Right hindlimb (tissue), 1 donor: ENCODE results near the gene LRPAP1.

Experiments
- DNase-seq: peaks from one replicate; pipeline ENCODE4 v3.0.0-alpha.2; 2018

The LRPAP1 gene

DNA sequence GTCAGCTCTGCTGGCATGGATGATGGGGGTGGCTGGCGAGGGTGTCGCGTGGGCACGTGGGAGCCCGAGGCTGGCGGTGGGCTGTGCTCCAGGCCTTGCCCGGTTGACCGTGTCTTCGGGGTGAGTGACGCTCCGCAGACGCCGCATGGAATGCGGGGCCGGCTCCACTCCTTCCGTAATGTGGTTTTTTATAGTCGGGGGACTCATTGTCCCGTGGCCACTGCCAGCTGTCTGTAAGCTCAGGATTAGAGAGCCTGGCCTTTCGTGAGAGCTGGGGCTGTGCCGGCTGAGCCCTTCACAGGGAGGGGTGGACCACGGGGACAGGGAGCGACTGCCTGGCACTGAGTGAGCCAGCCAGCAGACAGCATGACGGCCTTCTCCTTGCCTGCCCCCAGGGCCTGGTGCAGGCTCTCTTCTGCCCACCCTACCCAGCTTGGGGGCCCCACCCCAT, 48.7 kb downstream of the LRPAP1 start:
- peak; percentile 65 for DNase-seq

DNA sequence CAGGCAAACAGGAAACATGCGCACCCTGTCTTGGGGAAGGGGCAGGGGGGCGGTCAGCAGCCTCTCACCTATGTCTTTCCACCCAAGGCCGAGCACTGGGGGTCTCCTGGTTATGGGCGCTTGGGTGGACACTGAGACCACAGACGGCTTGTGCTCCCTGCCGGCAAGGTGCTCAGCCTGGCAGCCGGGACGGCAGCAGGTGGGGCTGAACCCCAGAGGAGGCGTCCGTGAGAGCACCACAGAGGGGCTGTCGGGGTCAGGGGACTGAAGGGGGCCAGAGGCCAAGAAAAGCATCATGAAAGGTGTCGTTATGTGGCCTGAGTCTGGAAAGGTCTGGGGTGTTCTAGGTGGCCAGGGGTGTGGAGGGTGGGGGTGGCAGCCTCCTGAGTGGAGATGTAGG, 49.5 kb downstream of the LRPAP1 start:
- DNase-seq, result no peak

DNA sequence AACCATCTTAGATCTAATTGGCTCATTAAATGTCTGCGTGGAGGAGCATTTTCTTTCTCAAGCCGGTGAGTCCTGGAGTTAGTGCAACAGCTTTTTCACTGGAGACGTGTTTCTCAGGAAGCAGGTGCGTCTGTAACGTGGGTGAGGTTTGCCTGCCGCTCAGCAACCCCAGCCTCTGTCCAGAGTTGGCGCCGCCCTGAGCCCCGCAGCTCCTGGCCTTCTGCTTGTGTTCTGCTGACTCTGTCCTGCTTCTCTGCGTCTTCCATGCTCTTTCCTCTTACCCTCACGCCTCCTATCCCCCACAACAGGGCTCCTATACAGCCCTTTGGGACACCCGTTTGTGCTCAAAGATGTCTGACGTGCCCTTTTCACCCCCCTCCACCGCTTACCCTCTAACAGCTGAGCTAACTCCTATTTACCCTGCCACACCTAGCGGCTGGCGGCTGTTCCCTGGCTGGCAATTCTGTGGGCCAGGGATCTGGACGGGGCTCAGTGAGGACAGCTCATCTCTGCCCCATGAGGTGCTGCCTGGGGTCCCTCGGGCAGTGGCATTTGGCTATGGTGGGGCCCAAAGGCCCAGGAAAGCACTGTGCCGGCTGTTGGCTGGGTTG, 50.3 kb downstream of the LRPAP1 start:
- DNase-seq, result no peak

DNA sequence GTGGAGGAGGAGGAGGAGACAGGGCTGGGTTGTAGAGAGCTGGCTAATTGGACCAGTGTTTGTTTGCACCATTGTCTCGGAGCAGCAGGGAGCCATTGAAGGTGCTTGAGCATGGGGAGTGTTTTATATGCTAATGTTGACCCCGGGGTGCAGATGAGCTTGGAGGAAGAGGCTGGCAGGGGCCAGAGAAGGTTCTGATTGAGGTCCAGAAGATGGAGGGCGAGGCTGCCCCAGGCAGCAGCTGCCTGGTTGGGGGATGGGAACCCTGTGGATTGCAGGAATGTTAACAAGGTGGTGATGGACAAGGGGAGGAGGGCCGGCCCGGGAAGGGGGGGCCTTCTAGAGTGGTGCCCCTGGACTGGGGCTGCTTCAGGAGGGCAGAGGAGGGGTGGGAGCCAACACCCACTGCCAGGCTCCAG, 51.1 kb downstream of the LRPAP1 start:
- DNase-seq, result no peak

DNA sequence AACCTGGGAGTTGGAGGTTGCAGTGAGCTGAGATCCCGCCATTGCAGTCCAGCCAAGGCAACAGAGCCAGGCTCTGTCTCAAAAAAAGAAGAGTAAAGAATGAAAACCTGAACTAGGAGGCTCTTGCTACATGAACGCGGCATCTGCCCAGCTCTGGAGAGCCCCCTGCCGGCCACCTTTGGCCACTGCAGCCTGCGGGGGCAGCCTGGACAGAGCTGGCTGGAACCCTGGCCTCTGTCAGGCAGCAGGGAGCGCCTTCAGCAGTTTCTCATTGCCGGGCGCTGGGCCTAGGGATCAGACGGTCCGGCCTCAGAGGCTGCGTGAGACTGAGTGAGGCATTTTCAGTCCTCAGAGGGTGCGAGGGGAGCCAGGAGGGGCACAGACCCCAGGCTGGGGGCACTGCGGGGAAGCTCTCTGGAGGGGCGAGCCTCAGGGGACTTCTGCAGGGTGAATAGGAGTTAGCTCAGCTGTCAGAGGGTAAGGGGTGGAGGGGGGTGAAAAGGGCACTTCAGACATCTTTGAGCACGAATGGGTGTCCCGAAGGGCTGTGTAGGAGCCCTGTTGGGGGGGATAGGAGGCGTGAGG, 51.6 kb downstream of the LRPAP1 start:
- DNase-seq, result peak; percentile 90

DNA sequence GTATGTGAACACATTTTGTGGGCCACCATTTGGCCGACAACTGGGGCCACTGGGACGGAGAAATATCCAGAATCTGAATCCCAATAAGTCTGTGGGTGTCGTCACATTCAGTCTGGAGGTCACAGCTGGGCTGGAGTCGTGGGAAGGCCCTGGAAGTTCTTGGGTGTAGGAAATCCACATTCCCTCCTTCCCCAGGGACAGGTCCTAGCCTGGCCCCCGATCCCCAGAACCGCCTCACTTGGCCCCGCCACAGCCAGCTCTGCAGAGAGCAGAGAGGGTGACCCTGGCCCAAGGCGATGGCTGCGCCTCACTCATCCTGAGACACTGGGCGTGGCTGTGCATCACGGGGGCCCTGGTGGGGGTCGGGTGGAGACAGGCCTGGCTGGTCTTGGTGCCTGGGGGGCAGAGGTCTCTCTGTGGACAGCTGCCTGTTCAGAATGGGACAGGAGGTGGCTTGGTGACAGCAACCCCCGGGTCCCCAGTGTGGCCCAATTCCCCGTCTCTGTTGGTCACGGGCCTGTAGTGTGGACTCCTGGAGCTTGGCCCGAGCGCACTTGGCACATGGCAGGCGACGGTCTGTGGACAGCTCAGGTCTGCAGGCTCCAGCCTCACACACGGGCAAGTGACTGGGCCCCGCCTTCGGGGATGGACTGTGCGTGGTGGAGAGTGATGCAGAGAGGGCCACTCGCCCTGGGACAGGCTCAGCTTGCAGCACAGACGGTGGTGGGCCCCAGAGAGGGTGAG, 52.7 kb downstream of the LRPAP1 start:
- DNase-seq, result no peak

DNA sequence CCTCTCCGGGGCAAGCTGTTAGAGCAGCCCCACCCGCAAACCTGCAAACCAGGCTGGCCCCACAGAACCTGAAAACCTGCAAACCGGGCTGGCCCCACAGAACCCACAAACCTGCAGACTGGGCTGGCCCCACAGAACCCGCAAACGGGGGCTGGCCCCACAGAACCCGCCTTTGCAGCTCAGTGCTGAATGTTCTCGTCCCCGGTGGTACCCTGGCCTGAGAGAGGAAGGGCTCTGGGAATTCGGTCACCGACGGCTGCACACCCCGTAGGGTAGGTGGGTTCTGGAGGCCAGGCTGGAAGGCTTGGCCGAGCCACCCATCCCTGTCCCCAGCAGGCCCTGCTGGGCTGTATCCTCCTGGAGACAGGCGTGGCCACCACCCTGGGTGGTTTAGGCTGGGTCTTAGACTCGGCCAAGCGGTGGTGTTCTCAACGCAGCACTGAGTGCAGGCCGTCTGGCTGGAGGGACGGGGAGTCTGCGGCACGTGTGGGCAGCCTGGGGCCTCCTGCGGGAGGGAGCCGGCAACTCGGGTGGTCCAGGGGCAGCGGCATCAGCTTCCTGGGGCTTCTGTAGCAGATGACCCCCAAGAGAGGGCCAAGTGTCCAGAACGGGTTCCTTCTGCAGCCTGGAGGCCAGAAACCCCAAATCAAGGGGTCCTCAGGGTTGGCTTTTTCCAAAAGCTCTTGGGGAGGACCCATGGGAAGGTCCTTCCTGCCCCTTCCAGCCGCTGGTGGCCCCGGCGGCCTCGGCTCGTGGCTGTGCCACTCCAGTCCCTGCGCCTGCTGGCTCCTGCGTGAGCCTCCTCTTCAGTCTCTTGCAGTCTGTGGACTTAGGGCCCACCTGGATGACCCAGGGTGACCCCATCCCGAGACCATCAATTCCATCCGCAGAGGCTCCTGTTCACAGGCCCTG, 53.5 kb downstream of the LRPAP1 start:
- no peak for DNase-seq

DNA sequence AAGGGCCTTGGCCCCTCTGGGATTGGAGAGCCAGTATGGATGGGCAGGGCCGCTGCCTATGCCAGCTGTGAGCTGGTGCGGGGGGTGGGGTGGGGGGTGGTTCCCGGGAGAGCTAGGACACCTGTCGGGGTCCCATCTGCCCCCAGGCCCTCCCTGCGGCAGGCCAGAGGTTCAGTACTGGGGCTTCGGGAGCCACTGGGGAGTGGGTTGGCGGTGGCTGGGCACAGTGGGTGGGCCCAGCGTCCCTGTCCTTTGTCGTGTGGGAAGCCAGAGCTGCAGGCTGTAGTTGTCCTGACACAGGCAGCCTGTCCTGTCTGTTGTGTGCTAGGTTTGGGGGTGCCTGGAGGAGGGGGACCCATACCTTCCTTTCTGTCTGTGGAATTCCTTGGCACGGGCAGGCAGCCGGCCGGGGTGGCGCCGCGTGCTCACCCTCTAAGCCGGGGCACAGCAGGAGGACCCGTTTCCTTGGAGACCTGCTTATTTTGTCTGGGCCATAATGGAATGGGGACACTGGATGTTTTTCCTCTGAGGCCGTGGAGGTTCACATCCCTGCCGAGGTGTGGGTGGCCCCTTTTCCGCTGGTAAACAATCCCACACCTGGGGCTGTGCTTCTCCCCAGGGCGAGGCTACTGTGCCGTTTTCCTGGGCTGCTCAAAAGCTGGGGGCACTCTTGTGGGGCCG, 54.3 kb downstream of the LRPAP1 start:
- DNase-seq, result no peak

DNA sequence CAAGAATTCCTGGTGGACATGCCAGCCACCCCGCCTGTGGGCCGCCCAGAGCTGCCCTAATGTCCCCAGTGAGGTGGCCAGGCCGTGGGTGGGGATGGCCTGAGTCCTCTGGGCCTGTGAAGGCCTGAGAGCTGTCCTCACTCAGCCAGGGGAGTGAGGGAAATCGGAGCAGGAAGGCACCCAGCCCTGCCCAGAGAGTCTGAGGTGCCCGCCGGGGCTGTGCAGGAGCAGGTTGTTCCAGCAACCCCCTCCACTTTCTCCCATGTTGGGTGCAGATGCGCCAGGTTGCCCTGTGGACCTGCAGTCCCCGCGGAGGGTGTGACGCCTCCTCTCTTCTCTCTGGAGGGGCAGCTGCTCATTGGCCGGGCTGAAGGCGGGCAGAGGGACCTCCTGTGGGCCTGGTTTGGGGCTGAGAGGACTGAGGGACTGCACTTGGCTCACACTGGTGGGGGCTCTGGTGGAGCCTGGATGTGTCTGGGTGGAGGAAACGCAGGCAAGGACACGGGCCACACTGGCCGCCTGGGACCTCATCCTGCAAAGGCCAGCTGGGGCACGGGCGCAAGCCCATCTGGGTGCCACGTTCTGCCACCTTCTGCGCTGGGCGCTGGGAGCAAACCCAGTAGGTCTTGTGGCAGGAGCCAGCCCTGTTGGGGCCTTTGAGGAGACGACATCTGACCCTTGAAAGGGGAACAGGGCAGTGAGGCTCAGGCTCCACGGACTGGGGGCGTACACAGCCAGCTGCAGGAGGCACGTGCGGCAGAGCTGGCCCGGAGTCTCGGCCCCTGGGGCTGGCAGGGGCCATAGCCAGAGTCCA, 55.1 kb downstream of the LRPAP1 start:
- DNase-seq, result no peak

DNA sequence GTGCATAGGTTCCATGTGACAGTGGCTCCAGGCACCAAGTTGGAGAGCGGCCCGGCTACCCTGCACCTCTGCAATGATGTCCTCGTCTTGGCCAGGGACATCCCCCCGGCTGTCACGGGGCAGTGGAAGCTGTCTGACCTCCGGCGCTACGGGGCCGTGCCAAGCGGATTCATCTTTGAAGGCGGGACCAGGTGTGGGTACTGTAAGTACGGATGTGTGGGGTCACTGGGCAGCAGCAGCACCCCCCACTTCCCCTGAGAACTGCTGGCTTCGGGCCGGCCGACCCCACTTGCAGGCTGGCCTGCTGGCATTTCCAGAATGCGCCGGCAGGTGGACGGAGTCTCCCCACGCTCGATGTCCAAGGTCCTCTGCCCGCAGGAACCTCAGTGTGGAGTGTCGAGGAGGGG, 55.9 kb downstream of the LRPAP1 start:
- no peak for DNase-seq

DNA sequence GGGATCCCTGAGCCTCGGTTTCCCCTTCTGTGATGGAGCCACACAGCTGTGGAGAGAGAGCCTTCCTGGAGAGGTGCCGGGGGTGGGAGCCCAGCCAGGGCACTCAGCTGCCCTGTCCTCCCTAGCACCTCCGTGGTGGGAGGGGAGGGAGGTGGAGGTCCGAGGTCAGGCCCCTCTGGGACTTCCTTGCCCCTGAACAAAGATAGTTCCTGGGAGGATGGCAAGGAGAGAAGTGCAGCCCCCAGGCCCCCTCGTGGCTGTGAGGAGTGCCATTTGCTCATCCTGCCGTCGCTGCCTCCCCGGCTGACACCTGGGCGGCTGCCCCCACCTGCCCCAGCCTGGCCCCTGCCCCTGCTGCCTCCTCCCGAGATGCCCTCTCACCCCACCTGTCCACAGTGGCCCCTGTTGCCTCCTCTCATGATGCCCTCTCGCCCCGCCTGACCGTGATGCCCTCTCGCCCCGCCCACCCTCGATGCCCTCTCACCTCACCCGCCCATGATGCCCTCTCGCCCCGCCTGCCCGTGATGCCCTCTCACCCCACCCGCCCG, 56.4 kb downstream of the LRPAP1 start:
- DNase-seq, result no peak

DNA sequence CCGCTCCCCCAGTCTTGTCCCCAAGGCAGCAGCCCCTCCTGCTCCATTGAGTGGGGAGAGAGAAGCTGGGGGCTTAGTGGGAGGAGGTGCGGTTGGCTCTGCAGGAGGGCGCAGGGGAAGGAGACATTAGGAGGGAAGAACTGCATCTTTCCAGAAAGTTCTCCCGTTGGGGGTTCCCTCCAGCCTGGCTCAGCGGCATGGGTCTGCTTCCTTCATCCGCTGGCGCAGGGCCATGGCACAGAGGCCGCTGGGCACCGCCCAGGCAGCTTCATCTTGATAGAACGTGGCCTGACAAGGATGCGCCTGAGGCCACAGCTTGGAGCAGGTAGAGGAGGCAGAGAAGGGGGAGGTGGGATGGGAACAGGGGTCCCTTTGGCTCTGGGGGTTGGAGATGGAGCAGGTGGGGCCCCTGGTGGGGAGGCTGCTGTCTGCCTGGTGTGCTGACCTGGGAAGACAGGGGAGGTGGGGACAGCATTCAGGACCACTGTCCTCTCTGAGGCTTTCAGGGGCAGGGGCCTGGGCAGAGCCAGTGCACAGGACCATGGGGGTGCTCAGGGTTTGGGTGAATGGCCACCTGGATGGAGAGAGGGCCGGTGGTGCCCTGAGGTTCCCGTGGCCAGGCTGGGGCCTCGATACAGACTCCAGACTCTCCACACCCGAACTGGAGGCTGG, 57.0 kb downstream of the LRPAP1 start:
- no peak for DNase-seq

DNA sequence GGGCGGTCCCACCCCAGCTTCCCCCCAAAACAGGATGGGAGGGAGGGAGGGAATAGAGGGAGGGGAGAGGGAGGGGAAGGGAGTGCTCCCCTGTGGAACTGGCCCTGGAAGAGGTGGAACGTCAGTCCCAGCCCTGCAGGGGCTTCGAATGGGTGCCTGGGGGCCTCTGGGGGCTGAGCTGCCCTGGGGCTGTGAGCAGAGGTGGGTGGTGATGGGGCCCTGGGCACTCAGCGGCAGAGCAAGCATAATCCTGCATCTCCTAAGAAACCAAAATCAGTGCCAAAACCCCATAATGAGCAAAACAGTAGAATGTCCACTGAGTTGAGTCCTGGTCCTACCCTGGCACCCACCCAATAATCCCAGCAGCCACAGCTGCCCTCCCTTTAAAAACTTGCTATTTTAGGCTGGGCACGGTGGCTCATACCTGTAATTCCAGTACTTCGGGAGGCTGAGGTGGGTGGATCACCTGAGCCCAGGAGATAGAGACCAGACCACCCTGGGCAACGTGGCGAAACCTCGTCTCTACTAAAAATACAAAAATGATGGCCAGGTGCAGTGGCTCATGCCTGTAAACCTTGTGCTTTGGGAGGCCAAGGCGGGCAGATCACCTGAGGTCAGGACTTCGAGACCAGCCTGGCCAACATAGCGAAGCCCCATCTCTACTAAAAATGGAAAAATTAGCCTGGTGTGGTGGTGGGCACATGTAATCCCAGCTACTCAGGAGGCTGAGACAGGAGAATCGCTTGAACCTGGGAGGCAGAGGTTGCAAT, 58.0 kb downstream of the LRPAP1 start:
- DNase-seq, result no peak

DNA sequence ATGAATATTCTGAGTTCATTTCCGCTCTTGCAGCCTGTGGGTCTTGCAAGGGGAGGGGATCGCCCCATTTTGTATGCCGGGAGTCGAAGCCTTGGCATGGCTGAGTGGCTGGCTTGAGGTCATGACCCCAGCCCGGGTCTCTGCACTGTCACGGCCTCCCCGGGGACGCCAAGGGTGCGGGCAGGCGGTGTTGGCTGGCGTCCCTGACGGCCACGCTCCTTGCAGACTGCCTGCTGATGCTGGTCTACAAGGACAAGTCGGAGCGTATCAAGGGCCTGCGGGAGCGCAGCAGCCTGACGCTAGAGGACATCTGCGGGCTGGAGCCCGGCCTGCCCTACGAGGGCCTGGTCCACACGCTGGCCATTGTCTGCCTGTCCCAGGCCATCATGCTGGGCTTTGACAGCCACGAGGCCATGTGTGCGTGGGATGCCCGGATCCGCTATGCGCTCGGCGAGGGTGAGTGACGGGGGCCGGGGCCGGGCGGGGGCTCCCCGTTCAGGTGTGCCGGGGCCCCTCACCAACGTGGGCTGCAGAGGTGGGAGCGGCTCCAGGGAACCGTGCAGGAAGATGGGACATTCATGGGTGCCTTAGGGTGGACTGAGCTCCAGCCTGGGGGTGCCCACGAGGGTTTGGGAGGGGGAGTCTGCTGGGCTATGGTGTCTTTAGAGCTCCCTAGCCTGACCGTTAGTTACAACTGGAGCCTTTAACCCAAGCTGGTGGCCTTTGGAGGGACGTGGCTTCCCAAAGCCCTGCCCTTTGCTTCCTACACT, 58.9 kb downstream of the LRPAP1 start:
- no peak for DNase-seq

DNA sequence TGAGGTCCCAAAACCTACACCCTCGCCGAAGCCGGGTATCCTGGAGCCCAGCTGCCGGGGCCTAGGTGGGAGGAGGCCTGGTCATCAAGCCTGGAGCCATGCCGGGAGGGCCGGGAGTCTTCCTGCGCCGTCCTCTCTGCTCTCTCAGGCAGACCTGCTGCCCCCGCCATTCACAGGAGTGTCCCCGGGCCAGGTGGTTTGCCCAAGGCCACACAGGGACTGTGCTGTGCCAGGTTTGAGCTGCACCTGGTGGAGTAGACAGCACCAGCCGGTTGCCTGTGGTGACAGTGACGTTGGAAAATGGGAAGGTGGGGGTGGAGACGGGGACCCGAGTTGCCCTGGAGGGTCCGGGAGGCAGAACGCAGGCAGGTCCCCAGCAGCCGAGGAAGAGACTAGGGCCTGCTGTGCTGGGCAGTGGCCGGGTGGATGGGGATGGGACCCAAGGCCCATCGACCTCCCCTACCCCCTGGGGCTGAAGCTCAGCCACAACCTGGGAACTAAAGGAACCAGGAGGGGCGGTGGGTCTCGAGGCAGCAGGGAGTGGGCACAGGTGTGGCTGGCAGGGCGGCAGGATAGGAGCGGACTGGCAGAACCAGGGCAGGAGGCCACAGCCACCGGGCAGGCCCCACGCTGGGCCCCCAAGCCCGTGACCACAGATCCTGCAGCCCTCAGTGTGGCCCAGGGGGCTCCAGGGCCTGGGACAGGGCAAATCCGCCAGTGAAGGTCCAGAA, 59.6 kb downstream of the LRPAP1 start:
- DNase-seq, result no peak

DNA sequence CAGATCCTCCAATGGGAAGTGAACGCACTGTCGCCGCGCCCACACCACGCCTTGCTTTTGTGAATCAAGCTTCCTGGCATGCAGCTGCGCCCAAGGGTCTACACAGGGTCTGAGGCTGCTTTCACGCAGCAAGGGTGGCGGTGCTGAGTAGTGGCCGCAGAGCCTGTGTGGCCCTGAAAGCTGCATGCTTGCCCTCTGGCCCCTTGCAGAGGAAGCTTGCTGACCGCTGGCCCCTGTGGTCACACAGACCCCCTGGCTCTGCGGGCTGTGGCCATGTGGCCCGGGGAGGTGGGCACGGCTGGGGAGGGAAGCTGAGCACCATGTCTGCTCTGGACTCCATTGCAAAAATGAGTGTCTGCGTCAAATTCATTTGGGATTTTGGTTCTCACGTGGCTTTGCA, 60.3 kb downstream of the LRPAP1 start:
- DNase-seq, result no peak

DNA sequence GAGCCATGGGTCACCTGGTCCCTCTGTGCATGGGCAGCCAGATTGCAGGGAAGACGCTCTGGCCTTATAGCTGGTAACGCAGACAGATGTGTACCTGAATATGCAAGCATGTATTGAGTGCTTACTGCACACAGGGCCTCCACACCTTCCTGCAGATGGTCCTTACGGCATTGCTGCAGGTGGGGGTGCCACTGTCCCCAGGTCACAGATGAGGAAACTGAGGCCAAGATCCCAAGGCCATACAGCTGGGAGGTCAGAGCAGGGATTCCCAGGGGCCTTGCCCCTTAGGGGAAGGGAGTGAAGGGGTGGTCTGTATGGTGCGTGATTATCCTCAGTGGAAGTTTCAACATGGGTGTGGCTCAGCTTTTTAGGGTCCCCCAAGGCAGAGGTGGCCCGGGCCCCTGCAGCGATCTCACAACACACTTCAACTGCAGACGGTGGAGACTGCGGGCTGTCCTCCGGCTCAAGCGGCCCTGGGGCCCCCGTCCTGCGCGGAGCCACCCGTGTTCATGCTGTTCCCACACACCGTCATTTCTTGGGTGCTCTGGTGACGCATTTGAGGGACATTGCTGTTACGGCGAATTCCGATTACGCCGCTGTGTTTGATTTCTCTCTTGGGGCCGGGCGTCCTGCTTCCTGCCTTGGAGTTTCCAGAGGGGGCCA, 61.0 kb downstream of the LRPAP1 start:
- DNase-seq, result no peak
